HUES6 (cell line): ENCODE results near the gene DUS2.
"Not testable (repeated sequence)": the region's sequence is repeated elsewhere in the genome, so short reads cannot be mapped to it uniquely, and the experiment has no call there.

Experiments
- H3K27ac ChIP-seq: 2 replicates; pipeline ENCODE4 v1.7.0; 2013; ENCODE audit warnings: low read depth, mild to moderate bottlenecking, low read length, inconsistent platforms
- H3K27me3 ChIP-seq: 2 replicates; pipeline ENCODE4 v1.6.1; 2013; ENCODE audit warnings: low read length; ENCODE audit not compliant: control insufficient read depth, insufficient read depth
- H3K36me3 ChIP-seq: 2 replicates; pipeline ENCODE4 v1.6.1; 2013; ENCODE audit warnings: low read length; ENCODE audit not compliant: control insufficient read depth, insufficient read depth
- H3K4me1 ChIP-seq: 2 replicates; pipeline ENCODE4 v1.6.1; 2013; ENCODE audit warnings: low read length; ENCODE audit not compliant: control insufficient read depth, insufficient read depth
- H3K4me3 ChIP-seq: 2 replicates; pipeline ENCODE4 v1.5.1; 2013; ENCODE audit warnings: low read depth, low read length
- H3K9ac ChIP-seq: one replicate; pipeline ENCODE4 v1.6.1; 2013; ENCODE audit warnings: mild to moderate bottlenecking, low read length
- H3K9me3 ChIP-seq: 2 replicates; pipeline ENCODE4 v1.6.1; 2013; ENCODE audit warnings: low read depth, low read length; ENCODE audit not compliant: control insufficient read depth, insufficient read depth

The DUS2 gene

GRCh38 chr16:68087688-68088087, 64.6 kb downstream of the DUS2 start:
- no peaks in the 10 kb centered on the region for H3K27me3 ChIP-seq
- 0 out of 2 replicates have a peak, but pooled peaks cover 3% of the 10 kb centered on the region for H3K36me3 ChIP-seq
- no peak overlapping the region for H3K9ac ChIP-seq
- H3K27ac ChIP-seq = no peak overlapping the region
- no peaks in the 10 kb centered on the region for H3K9me3 ChIP-seq
- H3K4me1 ChIP-seq = peaks cover 24% of the 10 kb centered on the region
- no peak overlapping the region for H3K4me3 ChIP-seq

GRCh38 chr16:68088130-68088972, 65.3 kb downstream of the DUS2 start:
- no peak overlapping the region for H3K4me3 ChIP-seq
- 0 out of 2 replicates have a peak, but pooled peaks cover 3% of the 10 kb centered on the region for H3K36me3 ChIP-seq
- peaks cover 24% of the 10 kb centered on the region for H3K4me1 ChIP-seq
- no peaks in the 10 kb centered on the region for H3K9me3 ChIP-seq
- no peaks in the 10 kb centered on the region for H3K27me3 ChIP-seq
- no peak overlapping the region for H3K9ac ChIP-seq
- H3K27ac ChIP-seq = no peak overlapping the region

- Histone ChIP-seq H3K9ac (no peak overlapping the region), H3K27me3 (no peaks in the 10 kb centered on the region), H3K4me3 (no peak overlapping the region), H3K9me3 (no peaks in the 10 kb centered on the region), H3K36me3 (0 out of 2 replicates have a peak, but pooled peaks cover 3% of the 10 kb centered on the region), H3K4me1 (peaks cover 24% of the 10 kb centered on the region), H3K27ac (no peak overlapping the region)
Observed at GRCh38 chr16:68089067-68089466, 66.0 kb downstream of the DUS2 start.

- no peaks in the 10 kb centered on the region for H3K9me3 ChIP-seq
- H3K36me3 ChIP-seq = 0 out of 2 replicates have a peak, but pooled peaks cover 3% of the 10 kb centered on the region
- H3K9ac ChIP-seq = no peak overlapping the region
- H3K4me1 ChIP-seq = peaks cover 30% of the 10 kb centered on the region
- no peaks in the 10 kb centered on the region for H3K27me3 ChIP-seq
- H3K27ac ChIP-seq = no peak overlapping the region
- no peak overlapping the region for H3K4me3 ChIP-seq
Observed at GRCh38 chr16:68090130-68090529, 67.0 kb downstream of the DUS2 start.

- H3K27ac ChIP-seq = no peak overlapping the region
- no peaks in the 10 kb centered on the region for H3K27me3 ChIP-seq
- no peak overlapping the region for H3K4me3 ChIP-seq
- H3K9ac ChIP-seq = no peak overlapping the region
- peaks cover 33% of the 10 kb centered on the region for H3K4me1 ChIP-seq
- no peaks in the 10 kb centered on the region for H3K9me3 ChIP-seq
- 0 out of 2 replicates have a peak, but pooled peaks cover 3% of the 10 kb centered on the region for H3K36me3 ChIP-seq
Observed at GRCh38 chr16:68090533-68090932, 67.4 kb downstream of the DUS2 start.

GRCh38 chr16:68091380-68092261, 68.5 kb downstream of the DUS2 start:
- no peaks in the 10 kb centered on the region for H3K27me3 ChIP-seq
- no peak overlapping the region for H3K9ac ChIP-seq
- H3K9me3 ChIP-seq = no peaks in the 10 kb centered on the region
- H3K4me3 ChIP-seq = peak overlapping the region; percentile 36; the same call in 1 of the 2 replicates
- H3K4me1 ChIP-seq = peaks cover 35% of the 10 kb centered on the region
- no peaks in the 10 kb centered on the region for H3K36me3 ChIP-seq
- peak overlapping the region; percentile 50; the same call in 1 of the 2 replicates for H3K27ac ChIP-seq

- H3K4me1 ChIP-seq = peaks cover 30% of the 10 kb centered on the region
- not testable (repeated sequence) for H3K9me3 ChIP-seq, H3K4me3 ChIP-seq, H3K9ac ChIP-seq, H3K36me3 ChIP-seq, H3K27ac ChIP-seq, H3K27me3 ChIP-seq
Observed at GRCh38 chr16:68092275-68092674, 69.2 kb downstream of the DUS2 start.

GRCh38 chr16:68093816-68094613, 70.9 kb downstream of the DUS2 start:
- Histone ChIP-seq H3K9ac (no peak overlapping the region), H3K27me3 (no peaks in the 10 kb centered on the region), H3K4me1 (peaks cover 30% of the 10 kb centered on the region), H3K4me3 (no peak overlapping the region), H3K9me3 (no peaks in the 10 kb centered on the region), H3K36me3 (no peaks in the 10 kb centered on the region), H3K27ac (no peak overlapping the region)

GRCh38 chr16:68094614-68094934, 71.5 kb downstream of the DUS2 start:
- Histone ChIP-seq H3K9me3 (no peaks in the 10 kb centered on the region), H3K27ac (no peak overlapping the region), H3K4me1 (peaks cover 30% of the 10 kb centered on the region), H3K4me3 (no peak overlapping the region), H3K36me3 (no peaks in the 10 kb centered on the region), H3K27me3 (no peaks in the 10 kb centered on the region), H3K9ac (no peak overlapping the region)

- H3K36me3 ChIP-seq = no peaks in the 10 kb centered on the region
- H3K4me1 ChIP-seq = peaks cover 24% of the 10 kb centered on the region
- no peak overlapping the region for H3K27ac ChIP-seq
- no peak overlapping the region for H3K9ac ChIP-seq
- H3K4me3 ChIP-seq = no peak overlapping the region
- no peaks in the 10 kb centered on the region for H3K9me3 ChIP-seq
- H3K27me3 ChIP-seq = no peaks in the 10 kb centered on the region
Observed at GRCh38 chr16:68096491-68096890, 73.4 kb downstream of the DUS2 start.
